OCI-LY7 (cell line): ENCODE data around the gene HTRA2.

Source experiments
- EZH2phosphoT487 ChIP-seq: fragments of 200-600 bp; sonication (generic); IDR thresholded peaks from 2 replicates; pipeline ENCODE4 v1.6.1; 2018; ENCODE audit warnings: low read depth, borderline replicate concordance, mild to moderate bottlenecking, mixed run types, antibody characterized with exemption, low read length, moderate library complexity, mixed read lengths
- TF ChIP-seq, protein P1 (sequence below): fragments of 200-600 bp; sonication (generic); conservative IDR thresholded peaks from 2 replicates; pipeline ENCODE4 v1.5.1; 2014; ENCODE audit warnings: mild to moderate bottlenecking, antibody characterized with exemption, low read length, moderate library complexity, mixed read lengths

DNA sequence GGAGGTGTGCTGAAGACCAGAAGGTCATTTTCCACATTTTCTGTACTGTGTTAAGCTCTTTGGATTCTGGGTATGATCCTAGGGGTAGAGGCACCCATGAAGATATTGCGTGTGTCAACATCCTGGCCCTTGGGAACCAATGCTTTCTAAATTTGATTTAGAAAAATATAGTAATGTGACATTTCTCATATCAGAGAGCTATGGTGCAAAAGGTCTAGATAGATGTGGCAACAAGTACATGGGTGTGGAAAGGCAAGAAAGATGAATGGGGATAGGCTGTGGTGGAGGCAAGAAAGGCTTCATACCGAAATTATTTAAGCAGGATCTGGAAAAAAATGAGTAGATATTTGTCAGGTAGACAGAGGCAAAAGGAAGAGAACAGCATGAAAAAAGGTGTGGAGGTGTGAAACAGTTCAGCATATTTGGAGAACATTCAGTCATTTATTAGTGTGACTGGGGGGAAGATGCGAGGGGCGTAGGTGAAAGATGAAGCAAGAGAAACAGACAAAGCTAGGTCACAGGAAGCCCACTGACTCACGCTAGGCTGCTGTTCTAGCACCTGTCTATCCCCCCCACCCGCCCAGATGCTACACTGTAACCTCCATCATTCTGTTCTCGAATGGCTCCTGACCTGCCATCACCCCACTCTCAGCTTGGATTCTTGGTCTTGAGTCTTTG lies 36.5 kb downstream of the HTRA2 start:
- TF ChIP-seq, protein P1, sequence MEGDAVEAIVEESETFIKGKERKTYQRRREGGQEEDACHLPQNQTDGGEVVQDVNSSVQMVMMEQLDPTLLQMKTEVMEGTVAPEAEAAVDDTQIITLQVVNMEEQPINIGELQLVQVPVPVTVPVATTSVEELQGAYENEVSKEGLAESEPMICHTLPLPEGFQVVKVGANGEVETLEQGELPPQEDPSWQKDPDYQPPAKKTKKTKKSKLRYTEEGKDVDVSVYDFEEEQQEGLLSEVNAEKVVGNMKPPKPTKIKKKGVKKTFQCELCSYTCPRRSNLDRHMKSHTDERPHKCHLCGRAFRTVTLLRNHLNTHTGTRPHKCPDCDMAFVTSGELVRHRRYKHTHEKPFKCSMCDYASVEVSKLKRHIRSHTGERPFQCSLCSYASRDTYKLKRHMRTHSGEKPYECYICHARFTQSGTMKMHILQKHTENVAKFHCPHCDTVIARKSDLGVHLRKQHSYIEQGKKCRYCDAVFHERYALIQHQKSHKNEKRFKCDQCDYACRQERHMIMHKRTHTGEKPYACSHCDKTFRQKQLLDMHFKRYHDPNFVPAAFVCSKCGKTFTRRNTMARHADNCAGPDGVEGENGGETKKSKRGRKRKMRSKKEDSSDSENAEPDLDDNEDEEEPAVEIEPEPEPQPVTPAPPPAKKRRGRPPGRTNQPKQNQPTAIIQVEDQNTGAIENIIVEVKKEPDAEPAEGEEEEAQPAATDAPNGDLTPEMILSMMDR, result no peak
- TF ChIP-seq EZH2phosphoT487, result no peak
